ENCODE results near the gene KCNIP4.

The KCNIP4 gene

GRCh38 chr4:21205821-21206531, 742.6 kb downstream of the KCNIP4 start:
- Mint-ChIP-seq H3K9me3 (peaks cover 5% of the 10 kb centered on the region), H3K4me3 (no peak overlapping the region), H3K27me3 (no peaks in the 10 kb centered on the region), H3K36me3 (no peaks in the 10 kb centered on the region), H3K4me1 (no peaks in the 10 kb centered on the region), H3K27ac (no peak overlapping the region)
- ATAC-seq: no peak

- H3K9me3 Mint-ChIP-seq: peaks cover 2% of the 10 kb centered on the region
- no peaks in the 10 kb centered on the region for H3K27me3 Mint-ChIP-seq
- no peak overlapping the region for H3K27ac Mint-ChIP-seq
- no peaks in the 10 kb centered on the region for H3K36me3 Mint-ChIP-seq
- no peaks in the 10 kb centered on the region for H3K4me1 Mint-ChIP-seq
- ATAC-seq: no peak
- H3K4me3 Mint-ChIP-seq: no peak overlapping the region
Measured at GRCh38 chr4:21203416-21203815, 745.2 kb downstream of the KCNIP4 start.

- H3K4me3 Mint-ChIP-seq: no peak overlapping the region
- H3K4me1 Mint-ChIP-seq: no peaks in the 10 kb centered on the region
- H3K36me3 Mint-ChIP-seq: no peaks in the 10 kb centered on the region
- no peak for ATAC-seq
- H3K27ac Mint-ChIP-seq: no peak overlapping the region
- no peaks in the 10 kb centered on the region for H3K9me3 Mint-ChIP-seq
- H3K27me3 Mint-ChIP-seq: no peaks in the 10 kb centered on the region
Measured at GRCh38 chr4:21202959-21203358, 745.6 kb downstream of the KCNIP4 start.

- ATAC-seq: no peak
- H3K36me3 Mint-ChIP-seq: no peaks in the 10 kb centered on the region
- H3K4me1 Mint-ChIP-seq: no peaks in the 10 kb centered on the region
- H3K4me3 Mint-ChIP-seq: no peak overlapping the region
- H3K9me3 Mint-ChIP-seq: peaks cover 4% of the 10 kb centered on the region
- H3K27ac Mint-ChIP-seq: no peak overlapping the region
- no peaks in the 10 kb centered on the region for H3K27me3 Mint-ChIP-seq
Measured at GRCh38 chr4:21198683-21199082, 749.9 kb downstream of the KCNIP4 start.

GRCh38 chr4:21195682-21196081, 752.9 kb downstream of the KCNIP4 start:
- Mint-ChIP-seq H3K36me3 (no peaks in the 10 kb centered on the region), H3K9me3 (peaks cover 4% of the 10 kb centered on the region), H3K4me3 (no peak overlapping the region), H3K4me1 (no peaks in the 10 kb centered on the region), H3K27ac (no peak overlapping the region), H3K27me3 (no peaks in the 10 kb centered on the region)
- no peak for ATAC-seq

- no peaks in the 10 kb centered on the region for H3K36me3 Mint-ChIP-seq
- H3K9me3 Mint-ChIP-seq: peaks cover 4% of the 10 kb centered on the region
- no peaks in the 10 kb centered on the region for H3K4me1 Mint-ChIP-seq
- H3K27me3 Mint-ChIP-seq: no peaks in the 10 kb centered on the region
- no peak overlapping the region for H3K4me3 Mint-ChIP-seq
- no peak for ATAC-seq
- no peak overlapping the region for H3K27ac Mint-ChIP-seq
Measured at GRCh38 chr4:21192367-21192766, 756.2 kb downstream of the KCNIP4 start.

- H3K9me3 Mint-ChIP-seq: peaks cover 4% of the 10 kb centered on the region
- H3K36me3 Mint-ChIP-seq: no peaks in the 10 kb centered on the region
- H3K4me3 Mint-ChIP-seq: no peak overlapping the region
- H3K27me3 Mint-ChIP-seq: no peaks in the 10 kb centered on the region
- H3K4me1 Mint-ChIP-seq: no peaks in the 10 kb centered on the region
- no peak for ATAC-seq
- no peak overlapping the region for H3K27ac Mint-ChIP-seq
Measured at GRCh38 chr4:21191317-21191716, 757.3 kb downstream of the KCNIP4 start.

- no peak for ATAC-seq
- H3K9me3 Mint-ChIP-seq: peaks cover 7% of the 10 kb centered on the region
- no peaks in the 10 kb centered on the region for H3K27me3 Mint-ChIP-seq
- H3K36me3 Mint-ChIP-seq: no peaks in the 10 kb centered on the region
- no peaks in the 10 kb centered on the region for H3K4me1 Mint-ChIP-seq
- H3K4me3 Mint-ChIP-seq: no peak overlapping the region
- no peak overlapping the region for H3K27ac Mint-ChIP-seq
Measured at GRCh38 chr4:21184788-21185187, 763.8 kb downstream of the KCNIP4 start.

GRCh38 chr4:21181716-21182115, 766.9 kb downstream of the KCNIP4 start:
- H3K4me1 Mint-ChIP-seq: no peaks in the 10 kb centered on the region
- no peak for ATAC-seq
- H3K27me3 Mint-ChIP-seq: no peaks in the 10 kb centered on the region
- no peak overlapping the region for H3K27ac Mint-ChIP-seq
- H3K36me3 Mint-ChIP-seq: no peaks in the 10 kb centered on the region
- peaks cover 7% of the 10 kb centered on the region for H3K9me3 Mint-ChIP-seq
- no peak overlapping the region for H3K4me3 Mint-ChIP-seq

- H3K36me3 Mint-ChIP-seq: no peaks in the 10 kb centered on the region
- no peaks in the 10 kb centered on the region for H3K4me1 Mint-ChIP-seq
- H3K4me3 Mint-ChIP-seq: no peak overlapping the region
- H3K27ac Mint-ChIP-seq: no peak overlapping the region
- no peaks in the 10 kb centered on the region for H3K27me3 Mint-ChIP-seq
- no peak for ATAC-seq
- no peaks in the 10 kb centered on the region for H3K9me3 Mint-ChIP-seq
Measured at GRCh38 chr4:21177871-21178270, 770.7 kb downstream of the KCNIP4 start.

- no peak for ATAC-seq
- Mint-ChIP-seq H3K9me3 (no peaks in the 10 kb centered on the region), H3K4me1 (no peaks in the 10 kb centered on the region), H3K4me3 (no peak overlapping the region), H3K27ac (no peak overlapping the region), H3K27me3 (no peaks in the 10 kb centered on the region), H3K36me3 (no peaks in the 10 kb centered on the region)
Measured at GRCh38 chr4:21177092-21177491, 771.5 kb downstream of the KCNIP4 start.

- Mint-ChIP-seq H3K27me3 (no peaks in the 10 kb centered on the region), H3K36me3 (no peaks in the 10 kb centered on the region), H3K9me3 (peaks cover 3% of the 10 kb centered on the region), H3K27ac (no peak overlapping the region), H3K4me3 (no peak overlapping the region), H3K4me1 (no peaks in the 10 kb centered on the region)
- ATAC-seq: no peak
Measured at GRCh38 chr4:21167711-21168110, 780.9 kb downstream of the KCNIP4 start.

GRCh38 chr4:21155367-21155766, 793.2 kb downstream of the KCNIP4 start:
- H3K36me3 Mint-ChIP-seq: no peaks in the 10 kb centered on the region
- H3K9me3 Mint-ChIP-seq: no peaks in the 10 kb centered on the region
- no peak overlapping the region for H3K27ac Mint-ChIP-seq
- H3K4me1 Mint-ChIP-seq: no peaks in the 10 kb centered on the region
- H3K27me3 Mint-ChIP-seq: no peaks in the 10 kb centered on the region
- no peak overlapping the region for H3K4me3 Mint-ChIP-seq
- ATAC-seq: no peak

GRCh38 chr4:21139327-21139726, 809.2 kb downstream of the KCNIP4 start:
- ATAC-seq: no peak
- Mint-ChIP-seq H3K4me1 (no peaks in the 10 kb centered on the region), H3K9me3 (peaks cover 3% of the 10 kb centered on the region), H3K4me3 (no peak overlapping the region), H3K36me3 (no peaks in the 10 kb centered on the region), H3K27ac (no peak overlapping the region), H3K27me3 (no peaks in the 10 kb centered on the region)

- Mint-ChIP-seq H3K4me1 (no peaks in the 10 kb centered on the region), H3K9me3 (peaks cover 5% of the 10 kb centered on the region), H3K27me3 (no peaks in the 10 kb centered on the region), H3K36me3 (no peaks in the 10 kb centered on the region), H3K4me3 (no peak overlapping the region), H3K27ac (no peak overlapping the region)
- ATAC-seq: no peak
Measured at GRCh38 chr4:21136051-21136630, 812.4 kb downstream of the KCNIP4 start.

GRCh38 chr4:21134994-21135393, 813.6 kb downstream of the KCNIP4 start:
- Mint-ChIP-seq H3K36me3 (no peaks in the 10 kb centered on the region), H3K4me1 (no peaks in the 10 kb centered on the region), H3K27ac (no peak overlapping the region), H3K4me3 (no peak overlapping the region), H3K27me3 (no peaks in the 10 kb centered on the region), H3K9me3 (peaks cover 5% of the 10 kb centered on the region)
- ATAC-seq: no peak

All from stimulated activated memory B cell treated with anti-CD40 and anti-IgM and Interleukin-4, amounts not matched to agents 10 μg/mL and 1 μg/mL and 100 μg/mL, for 72 hours (primary cell).